T-helper 22 cell (primary cell): Measurements from ENCODE around the gene NUMBL.
"Not testable (repeated sequence)": the region's sequence is repeated elsewhere in the genome, so short reads cannot be mapped to it uniquely, and the experiment has no call there.

ENCODE experiments used
- DNase-seq: peaks from one replicate; pipeline ENCODE4 v3.0.0-alpha.2; 2020; ENCODE audit warnings: low read depth

The NUMBL gene

DNA sequence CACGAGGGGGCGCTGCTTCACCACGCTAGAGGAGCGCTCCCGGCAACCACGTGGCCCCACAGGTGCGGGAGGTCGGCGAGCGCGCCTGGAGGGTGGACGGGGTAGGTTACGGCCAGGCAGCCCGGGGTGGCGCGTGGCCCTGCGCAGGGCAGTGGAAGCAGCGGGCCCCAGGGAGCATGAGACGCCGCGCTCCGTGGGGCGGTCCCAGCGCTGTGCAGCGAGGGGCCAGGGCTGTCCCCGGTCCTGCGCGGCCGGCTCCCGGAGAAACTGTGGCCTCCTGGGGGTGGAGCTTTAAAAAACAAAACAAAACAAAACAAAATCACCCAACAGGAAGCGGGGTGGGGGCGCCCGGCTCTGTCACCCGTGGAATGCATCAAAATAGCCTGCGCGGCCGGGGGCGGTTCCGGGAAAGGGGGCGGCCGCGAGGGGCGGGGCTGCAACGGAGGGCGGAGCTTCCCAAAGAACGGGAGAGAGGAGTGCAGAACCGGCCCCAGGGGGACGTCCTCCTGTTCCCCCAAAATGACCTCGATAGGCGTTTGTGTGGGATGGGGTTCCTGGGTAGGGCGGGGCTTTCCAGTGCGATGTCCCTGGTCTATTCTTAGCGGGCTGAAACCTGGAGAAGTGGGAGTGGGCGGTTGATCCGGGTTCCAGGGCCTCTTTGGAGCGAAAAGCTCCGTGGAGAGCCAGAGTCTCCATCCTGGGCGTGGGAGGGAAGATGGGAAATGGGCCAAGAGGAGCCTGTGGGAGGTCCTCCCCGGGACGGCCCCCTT, 27.3 kb downstream of the NUMBL start:
- peak; percentile 77 for DNase-seq

DNA sequence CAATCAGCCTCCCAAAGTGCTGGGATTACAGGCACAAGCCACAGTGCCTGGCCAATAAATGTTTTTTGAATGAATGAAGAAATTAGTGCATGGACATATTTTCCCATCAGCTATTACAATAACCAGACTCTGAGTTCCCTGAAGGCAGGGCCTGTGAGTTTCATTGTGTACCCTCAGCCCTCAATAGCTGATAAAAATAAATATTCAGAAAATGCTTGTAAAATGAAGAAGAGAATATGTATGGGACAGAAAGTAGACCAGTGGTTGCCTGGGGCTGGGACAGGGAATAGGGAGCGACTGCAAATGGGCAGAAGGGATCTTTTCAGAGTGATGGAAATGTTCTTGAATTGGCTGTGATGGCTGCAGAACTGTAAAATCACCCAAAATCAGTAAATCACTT, 28.8 kb downstream of the NUMBL start:
- DNase-seq: no peak

GRCh38 chr19:40659566-40659965, 30.9 kb downstream of the NUMBL start:
- DNase-seq: no peak

DNA sequence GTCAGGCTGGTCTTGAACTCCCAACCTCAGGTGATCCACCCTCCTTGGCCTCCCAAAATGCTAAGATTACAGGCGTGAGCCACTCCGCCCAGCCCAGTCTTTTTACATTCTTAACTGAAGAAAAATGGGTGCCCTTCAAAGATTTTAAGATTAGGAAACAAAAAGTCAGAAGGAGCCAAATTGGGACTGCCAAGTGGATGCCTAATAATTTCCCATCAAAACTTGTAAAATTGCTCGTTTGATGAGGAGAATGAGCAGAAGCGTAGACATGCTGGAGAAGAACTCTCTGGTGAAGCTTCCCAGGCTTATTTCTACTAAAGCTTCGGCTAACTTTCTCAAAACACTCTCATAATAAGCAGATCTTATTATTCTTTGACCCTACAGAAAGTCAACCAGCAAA, 31.3 kb downstream of the NUMBL start:
- DNase-seq: no peak

GRCh38 chr19:40658031-40658430, 32.4 kb downstream of the NUMBL start:
- DNase-seq: no peak

DNA sequence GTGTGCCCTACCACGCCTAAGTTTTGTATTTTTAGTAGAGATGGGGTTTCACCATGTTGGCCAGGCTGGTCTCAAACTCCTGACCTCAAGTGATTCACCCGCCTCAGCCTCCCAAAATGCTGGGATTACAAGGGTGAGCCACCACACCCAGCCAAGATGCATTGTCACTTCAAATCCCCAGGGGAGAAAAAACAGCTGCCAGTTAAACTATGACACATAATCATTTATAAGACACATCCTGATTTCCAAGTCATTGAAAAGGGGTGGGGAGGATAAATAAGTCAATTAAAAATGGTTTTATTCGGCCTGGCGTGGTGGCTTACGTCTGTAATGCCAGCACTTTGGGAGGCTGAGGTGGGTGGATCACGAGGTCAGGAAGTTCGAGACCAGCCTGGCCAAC, 34.8 kb downstream of the NUMBL start:
- not testable (repeated sequence) for DNase-seq

DNA sequence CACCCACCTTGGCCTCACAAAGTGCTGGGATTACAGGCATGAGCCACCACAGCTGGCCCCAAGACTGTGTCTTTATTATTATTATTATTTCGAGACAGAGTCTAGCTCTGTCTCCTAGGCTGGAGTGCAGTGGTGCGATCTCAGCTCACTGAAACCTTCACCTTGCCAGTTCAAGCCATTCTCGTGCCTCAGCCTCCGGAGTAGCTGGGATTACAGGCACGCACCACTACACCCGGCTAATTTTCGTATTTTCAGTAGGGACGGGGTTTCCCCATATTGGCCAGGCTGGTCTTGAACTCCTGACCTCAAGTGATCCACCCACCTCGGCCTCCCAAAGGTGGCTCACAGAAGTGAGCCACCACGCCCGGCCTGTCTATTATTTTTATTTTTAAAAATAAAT, 38.1 kb downstream of the NUMBL start:
- DNase-seq: not testable (repeated sequence)

- no peak for DNase-seq
Observed at GRCh38 chr19:40650749-40651305, 39.6 kb downstream of the NUMBL start.

DNA sequence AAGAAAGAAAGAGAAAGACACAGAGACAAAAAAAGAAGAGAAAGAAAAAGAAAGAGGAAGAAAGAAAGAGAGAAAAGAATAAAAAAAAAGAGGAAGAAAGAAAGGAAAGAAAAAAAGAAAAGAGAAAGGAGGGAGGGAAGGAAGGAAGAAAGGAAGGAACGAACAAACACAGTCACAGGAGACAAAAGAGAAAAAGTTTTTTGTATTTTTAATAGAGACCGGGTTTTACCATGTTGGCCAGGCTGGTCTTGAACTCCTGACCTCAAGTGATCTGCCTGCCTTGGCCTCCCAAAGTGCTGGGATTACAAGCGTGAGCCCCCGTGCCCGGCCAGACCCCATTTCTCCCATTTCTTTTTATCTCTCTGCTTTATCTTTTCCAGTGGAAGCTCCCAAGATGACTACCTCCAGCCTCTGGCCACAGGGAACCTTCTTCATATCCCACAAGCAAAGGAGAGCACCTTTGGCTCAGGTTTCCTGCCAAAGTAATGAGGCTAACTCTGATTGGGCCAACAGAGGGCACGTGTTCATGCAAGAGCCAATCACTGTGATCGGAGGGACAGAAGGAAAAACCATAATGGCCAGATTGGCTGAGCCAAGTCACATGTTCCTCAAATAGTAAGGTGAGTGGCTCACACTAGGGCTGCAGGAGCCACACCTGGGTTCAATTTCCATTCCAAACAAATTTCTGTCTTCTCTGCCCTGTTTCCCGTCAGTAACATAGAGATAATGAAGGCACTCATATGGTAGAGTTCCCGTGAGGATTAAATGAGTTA, 40.4 kb downstream of the NUMBL start:
- DNase-seq: not testable (repeated sequence)

DNA sequence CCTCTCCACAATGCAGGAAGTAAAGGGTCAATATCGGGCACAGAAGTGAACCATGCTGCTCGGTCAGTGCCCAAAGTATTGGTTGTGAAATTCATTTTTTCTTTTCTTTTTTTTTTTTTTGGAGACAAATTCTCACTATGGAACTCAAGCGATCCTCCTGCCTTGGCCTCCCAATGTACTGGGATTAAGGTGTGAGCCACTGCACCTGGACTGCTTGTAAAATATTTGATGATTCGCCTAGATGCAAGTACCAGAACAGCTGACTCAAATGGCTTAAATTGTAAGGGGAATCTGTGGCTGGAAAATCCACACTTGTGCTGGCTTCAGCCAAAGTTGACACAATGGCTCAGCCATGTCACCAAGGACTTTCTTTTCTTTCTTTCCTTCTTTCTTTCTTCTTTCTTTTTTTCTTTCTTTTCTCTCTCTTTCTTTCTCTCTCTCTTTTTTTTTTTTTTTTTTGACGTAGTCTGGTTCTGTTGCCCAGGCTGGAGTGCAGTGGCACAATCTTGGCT, 43.7 kb downstream of the NUMBL start:
- no peak for DNase-seq

DNA sequence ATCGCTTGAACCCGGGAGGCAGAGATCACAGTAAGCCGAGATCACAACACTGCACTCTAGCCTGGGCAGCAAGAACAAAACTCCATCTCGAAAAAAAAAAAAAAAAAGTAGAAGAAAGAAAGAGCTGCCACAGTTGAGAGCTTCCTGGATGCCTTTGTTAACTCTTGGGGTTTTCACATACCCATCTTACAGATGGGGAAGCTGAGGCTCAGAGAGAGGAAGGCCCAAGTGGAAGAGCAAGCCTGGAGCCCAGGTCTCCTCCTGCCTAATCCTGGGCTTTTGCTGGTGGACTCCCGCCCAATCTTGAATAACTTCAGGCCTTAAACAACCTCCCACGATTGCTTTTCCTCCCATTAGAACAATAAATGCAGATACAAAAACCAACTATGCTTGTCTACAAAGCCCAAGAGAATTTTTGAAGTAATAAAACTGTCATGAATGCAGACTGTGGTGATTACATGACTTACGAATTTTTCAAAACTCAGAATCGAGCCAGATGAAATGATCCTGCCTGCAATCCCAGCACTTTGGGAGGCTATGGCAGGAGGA, 47.6 kb downstream of the NUMBL start:
- no peak for DNase-seq

- DNase-seq: no peak
Observed at GRCh38 chr19:40642051-40642706, 48.3 kb downstream of the NUMBL start.

GRCh38 chr19:40641281-40641680, 49.2 kb downstream of the NUMBL start:
- no peak for DNase-seq

GRCh38 chr19:40640744-40641143, 49.7 kb downstream of the NUMBL start:
- no peak for DNase-seq

- no peak for DNase-seq
Observed at GRCh38 chr19:40639638-40639982, 50.8 kb downstream of the NUMBL start.

DNA sequence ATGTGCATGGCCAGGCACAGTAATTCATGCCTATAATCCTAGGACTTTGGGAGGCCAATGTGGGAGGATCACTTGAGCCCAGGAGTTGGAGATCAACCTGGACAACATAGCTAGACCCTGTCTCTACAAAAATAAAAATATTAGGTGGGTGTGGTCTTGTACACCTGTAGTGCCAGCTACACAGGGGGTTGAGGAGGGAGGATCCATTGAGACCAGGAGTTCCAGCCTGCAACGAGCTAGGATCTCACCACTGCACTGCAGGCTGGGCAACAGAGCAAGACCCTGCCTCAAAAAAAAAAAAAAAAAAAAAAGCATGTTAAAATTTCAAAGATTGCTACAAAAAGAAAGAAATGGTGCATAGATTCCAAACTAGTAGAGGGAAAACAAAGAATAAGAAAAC, 52.1 kb downstream of the NUMBL start:
- no peak for DNase-seq

GRCh38 chr19:40633207-40633606, 57.2 kb downstream of the NUMBL start:
- DNase-seq: no peak

DNA sequence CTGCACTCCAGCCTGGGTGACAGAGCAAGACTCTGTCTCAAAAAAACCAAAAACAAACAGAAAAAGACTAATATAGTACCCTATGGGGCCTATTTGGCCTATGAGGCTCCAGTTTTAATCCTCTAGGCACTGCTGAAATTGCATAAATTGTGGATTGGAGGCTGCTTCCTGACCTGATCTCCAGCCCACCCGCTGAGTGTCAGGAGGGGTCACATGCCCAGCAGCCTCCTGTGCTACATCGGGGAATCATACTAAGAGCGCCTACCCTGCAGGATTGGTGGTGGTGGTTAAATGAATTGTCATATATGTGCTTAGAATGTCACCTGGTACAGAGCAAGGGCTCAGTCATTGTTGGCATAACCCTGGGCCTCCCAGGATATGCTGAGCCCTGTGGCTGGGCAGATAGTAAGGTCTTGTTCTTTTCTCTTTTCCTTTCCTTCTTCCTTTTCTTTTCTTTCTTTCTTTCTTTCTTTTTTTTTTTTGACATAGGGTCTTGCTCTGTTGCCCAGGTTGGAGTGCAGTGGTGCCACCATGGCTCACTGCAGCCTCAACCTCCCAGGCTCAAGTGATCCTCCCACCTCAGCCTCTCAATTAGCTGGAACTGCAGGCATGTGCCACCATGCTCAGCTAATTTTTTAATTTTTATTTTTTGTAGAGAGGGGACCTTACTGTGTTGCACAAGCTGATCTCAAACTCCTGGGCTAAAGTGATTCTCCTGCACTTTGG, 58.0 kb downstream of the NUMBL start:
- no peak for DNase-seq

- DNase-seq: no peak
Observed at GRCh38 chr19:40630571-40631160, 59.8 kb downstream of the NUMBL start.

DNA sequence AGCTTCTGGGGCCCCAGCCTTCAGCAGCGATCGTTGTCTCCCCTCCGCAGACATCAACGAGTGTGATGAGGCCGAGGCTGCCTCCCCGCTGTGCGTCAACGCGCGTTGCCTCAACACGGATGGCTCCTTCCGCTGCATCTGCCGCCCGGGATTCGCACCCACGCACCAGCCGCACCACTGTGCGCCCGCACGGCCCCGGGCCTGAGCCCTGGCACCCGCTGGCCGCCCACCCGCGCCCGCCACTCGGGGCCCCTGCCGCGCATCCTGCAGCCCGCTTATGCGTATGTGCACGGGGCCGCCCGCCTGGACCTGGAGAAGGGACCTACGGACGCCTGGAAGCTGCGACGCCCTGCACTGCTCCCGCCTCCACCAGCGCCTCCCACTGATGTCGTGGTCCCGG, 61.1 kb downstream of the NUMBL start:
- DNase-seq: no peak
